ENCODE measurements around the gene SCIN.
"Not testable (repeated sequence)": the region's sequence is repeated elsewhere in the genome, so short reads cannot be mapped to it uniquely, and the experiment has no call there.

Gene SCIN

DNA sequence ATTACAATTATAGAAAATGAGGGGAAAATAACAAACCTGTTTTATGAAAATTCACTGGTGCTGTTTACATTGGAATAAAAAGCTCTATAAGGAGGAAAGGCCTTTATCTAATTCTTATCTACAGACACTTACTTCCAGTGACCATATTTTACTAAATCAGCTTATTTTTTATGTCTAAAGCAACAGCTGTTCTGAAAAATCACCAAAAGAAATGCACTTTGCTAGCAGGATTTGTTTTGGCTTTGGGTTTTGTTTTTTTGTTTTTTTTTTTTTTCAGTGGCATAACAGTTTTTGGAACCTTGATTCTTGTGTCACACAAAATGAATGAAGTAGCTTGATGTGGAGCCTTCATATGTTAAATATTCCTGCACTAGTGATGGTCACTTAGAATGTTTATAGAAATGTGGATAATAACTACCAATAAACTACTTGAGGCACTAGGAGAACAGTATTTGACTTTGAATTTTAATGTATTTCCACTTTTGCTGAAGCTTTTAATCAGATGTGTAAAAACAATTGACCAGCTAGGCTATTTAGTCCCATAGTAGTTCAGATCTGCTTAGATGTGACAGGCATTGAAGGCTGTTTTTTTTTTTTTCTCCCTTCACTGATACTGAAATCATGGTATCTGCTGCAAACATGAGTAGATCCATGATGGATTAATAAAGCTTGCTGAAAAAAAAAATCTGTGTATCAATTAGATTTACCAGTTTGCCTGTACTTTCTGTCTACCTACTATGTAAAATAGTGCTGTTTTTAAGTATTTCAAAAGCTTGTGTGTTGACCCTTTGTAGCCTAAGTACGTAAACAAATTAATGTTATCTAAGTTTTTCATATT lies 119.7 kb downstream of the SCIN start:
- DNase-seq = no peak

- DNase-seq = not testable (repeated sequence)
Observed at GRCh38 chr7:12691388-12691787, 120.9 kb downstream of the SCIN start.

- no peak for DNase-seq
Observed at GRCh38 chr7:12692035-12692434, 121.5 kb downstream of the SCIN start.

DNA sequence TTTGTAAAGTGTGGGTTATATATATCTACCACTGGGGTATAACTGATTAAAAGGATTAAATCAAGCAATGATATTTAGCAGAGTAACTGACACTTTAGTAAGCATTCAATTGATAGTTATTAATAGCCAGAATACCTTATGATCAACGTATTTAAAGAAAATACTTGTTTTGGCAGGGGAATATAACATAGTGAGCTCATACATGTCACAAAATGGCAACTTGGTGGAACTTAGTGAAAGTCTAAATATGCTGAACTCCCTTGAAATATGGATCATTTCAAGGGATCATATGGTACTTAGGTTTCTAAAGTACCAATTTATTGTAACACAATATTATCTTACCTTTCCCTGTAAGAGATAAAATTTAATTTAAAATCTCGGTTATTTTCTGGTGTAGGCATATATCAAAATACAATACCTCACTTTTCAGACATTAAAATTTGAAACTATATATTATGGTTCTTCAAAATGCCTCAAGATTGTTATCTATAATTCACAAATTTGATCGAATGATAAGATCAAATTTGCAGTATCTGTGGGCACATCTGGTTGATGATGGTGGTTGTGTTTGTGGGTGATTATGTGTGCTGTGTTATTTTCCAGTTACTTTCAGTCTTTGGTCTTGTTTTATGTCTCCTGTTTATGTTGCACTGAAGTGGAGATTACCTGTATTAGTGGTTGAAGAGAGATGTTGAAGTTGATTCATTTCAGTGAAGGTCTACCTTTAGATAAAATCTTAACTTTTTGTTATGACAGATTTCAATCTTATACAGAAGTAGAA lies 122.1 kb downstream of the SCIN start:
- DNase-seq = no peak

DNA sequence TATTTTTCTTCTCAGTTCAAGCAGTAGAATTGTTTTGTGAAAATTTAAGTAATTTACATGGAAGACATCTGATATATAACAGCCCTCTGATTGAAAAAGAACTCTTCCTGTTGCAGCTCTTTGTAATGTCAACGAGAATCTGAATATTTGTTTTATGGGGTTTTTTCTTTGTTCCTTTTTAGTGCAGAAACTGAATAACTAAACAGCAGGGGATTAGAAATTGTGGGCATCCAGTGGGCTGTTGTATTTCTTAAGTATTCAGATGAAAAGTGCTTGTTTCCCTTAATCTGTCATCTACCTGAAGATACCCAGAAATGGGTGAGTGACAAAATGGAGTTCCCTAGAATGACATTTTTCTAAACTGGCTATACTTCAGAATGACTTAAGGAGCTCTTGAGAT lies 124.3 kb downstream of the SCIN start:
- no peak for DNase-seq

DNA sequence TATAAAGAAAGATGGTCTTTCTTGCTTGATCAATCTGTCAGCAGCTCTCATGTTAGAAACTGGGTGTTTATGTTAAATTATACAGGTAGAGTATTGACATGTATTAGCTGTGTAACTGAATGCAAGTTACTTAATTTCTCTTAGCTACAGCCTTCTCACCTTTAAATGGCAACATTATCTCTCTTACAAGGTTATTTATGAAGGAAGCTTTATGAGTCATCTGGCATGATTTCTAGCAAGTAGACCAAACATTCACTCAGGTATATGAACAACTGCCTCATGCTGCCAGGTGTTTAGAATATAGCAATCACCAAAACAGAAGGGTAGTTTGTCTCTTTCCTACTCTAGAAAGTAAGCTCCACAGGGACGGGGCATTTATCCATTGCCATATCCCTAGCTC lies 125.4 kb downstream of the SCIN start:
- DNase-seq = no peak

DNA sequence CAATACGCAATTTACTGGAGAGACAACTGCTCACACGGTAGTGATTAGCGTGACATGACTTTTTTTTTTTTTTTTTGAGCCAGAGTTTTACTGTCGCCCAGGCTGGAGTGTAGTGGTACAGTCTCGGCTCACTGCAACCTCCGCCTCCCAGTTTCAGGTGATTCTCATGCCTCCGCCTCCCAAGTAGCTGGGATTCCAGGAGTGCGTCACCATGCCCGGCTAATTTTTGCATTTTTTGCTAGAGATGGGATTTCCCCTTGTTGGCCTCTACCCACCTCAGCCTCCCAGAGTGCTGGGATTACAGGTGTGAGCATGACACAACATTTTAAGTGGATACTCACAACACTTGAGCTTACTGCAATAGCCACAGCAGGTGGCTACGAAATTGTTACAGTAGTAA lies 128.8 kb downstream of the SCIN start:
- DNase-seq = no peak

GRCh38 chr7:12701433-12701832 lies 130.9 kb downstream of the SCIN start:
- DNase-seq = no peak

- no peak for DNase-seq
Observed at GRCh38 chr7:12703881-12704280, 133.4 kb downstream of the SCIN start.

DNA sequence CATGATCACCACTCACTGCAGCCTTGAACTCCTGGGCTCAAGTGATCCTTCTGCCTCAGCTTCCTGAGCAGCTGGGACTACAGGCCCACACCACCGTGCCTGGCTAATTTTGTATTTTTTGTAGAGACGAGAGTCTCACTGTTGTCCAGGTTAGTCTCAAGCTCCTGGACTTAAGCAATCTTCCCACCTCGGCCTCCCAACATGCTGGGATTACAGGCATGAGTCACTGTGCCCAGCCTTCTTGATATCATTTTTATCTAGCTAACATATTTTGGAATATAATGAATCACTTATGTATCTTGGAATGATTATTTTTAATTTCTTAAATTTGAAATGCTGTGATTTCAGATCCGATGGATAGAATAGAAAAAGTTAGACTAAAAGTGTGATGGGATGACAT lies 135.4 kb downstream of the SCIN start:
- DNase-seq = no peak

DNA sequence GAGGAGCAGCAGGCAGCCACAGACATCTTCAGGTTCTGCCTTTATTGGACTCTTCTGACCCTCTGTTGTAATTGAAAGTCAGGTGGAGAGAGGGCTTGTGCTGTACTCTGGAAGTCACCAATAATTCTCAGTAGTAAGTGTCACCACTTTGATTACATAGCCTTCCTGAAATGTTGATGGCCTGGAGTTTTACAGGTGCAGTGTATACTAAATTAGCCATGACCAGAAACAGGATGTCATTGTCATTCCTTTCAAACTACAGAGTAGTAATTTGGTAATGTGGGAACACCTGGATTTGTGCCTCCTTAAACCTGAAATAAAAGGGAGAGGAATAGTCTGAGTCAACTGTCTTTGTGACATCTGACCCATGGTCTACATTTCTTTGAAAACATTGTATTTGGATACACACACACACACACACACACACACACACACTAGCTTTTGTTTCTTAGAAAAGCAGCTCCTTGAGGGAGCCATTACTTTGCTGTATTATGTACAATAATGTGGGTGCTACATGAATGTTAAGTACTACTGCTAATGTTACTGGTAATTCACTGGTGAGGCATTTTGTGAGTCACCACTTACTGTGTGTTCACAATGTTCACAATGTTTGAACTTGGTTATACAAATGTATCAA lies 136.5 kb downstream of the SCIN start:
- DNase-seq = no peak

GRCh38 chr7:12708314-12708713 lies 137.8 kb downstream of the SCIN start:
- no peak for DNase-seq

Data from cerebellar nuclear complex (tissue), 1 donor.